Activated CD4-positive, alpha-beta T cell treated with anti-CD3 and anti-CD28 coated beads for 48 hours (primary cell): ENCODE data around the gene NNT.
"Not testable (repeated sequence)": the region's sequence is repeated elsewhere in the genome, so short reads cannot be mapped to it uniquely, and the experiment has no call there.

ENCODE experiments used
- DNase-seq: peaks from one replicate; pipeline ENCODE4 v3.0.0-alpha.2; 2020

NNT gene

GRCh38 chr5:43584166-43584699 is 18.7 kb upstream of the NNT start:
- no peak for DNase-seq

GRCh38 chr5:43588842-43589241 is 14.1 kb upstream of the NNT start:
- no peak for DNase-seq

GRCh38 chr5:43589310-43589709 is 13.7 kb upstream of the NNT start:
- DNase-seq: no peak

- DNase-seq: no peak
Measured at GRCh38 chr5:43590700-43591099, 12.3 kb upstream of the NNT start.

GRCh38 chr5:43592363-43592762 is 10.6 kb upstream of the NNT start:
- DNase-seq: no peak

GRCh38 chr5:43598927-43599326 is 4.1 kb upstream of the NNT start:
- not testable (repeated sequence) for DNase-seq

- DNase-seq: no peak
Measured at GRCh38 chr5:43601454-43602260, 1.3 kb upstream of the NNT start.

- DNase-seq: peak; percentile 83
Measured at GRCh38 chr5:43603344-43604217, 601 bp downstream of the NNT start.

GRCh38 chr5:43604699-43605098 is 1.7 kb downstream of the NNT start:
- DNase-seq: no peak

GRCh38 chr5:43606351-43606750 is 3.4 kb downstream of the NNT start:
- no peak for DNase-seq

- no peak for DNase-seq
Measured at GRCh38 chr5:43608406-43608805, 5.4 kb downstream of the NNT start.

GRCh38 chr5:43609752-43610151 is 6.8 kb downstream of the NNT start:
- DNase-seq: no peak

- DNase-seq: no peak
Measured at GRCh38 chr5:43613370-43613769, 10.4 kb downstream of the NNT start.

- DNase-seq: no peak
Measured at GRCh38 chr5:43615445-43616184, 12.6 kb downstream of the NNT start.

GRCh38 chr5:43616535-43616934 is 13.6 kb downstream of the NNT start:
- no peak for DNase-seq

- DNase-seq: no peak
Measured at GRCh38 chr5:43619380-43619779, 16.4 kb downstream of the NNT start.

- DNase-seq: no peak
Measured at GRCh38 chr5:43619911-43620310, 16.9 kb downstream of the NNT start.

- no peak for DNase-seq
Measured at GRCh38 chr5:43620944-43621505, 18.0 kb downstream of the NNT start.

GRCh38 chr5:43622074-43622473 is 19.1 kb downstream of the NNT start:
- no peak for DNase-seq

GRCh38 chr5:43623048-43623680 is 20.2 kb downstream of the NNT start:
- DNase-seq: no peak

GRCh38 chr5:43627028-43627427 is 24.0 kb downstream of the NNT start:
- no peak for DNase-seq
